ENCODE measurements around the gene LEFTY1.
A peak's percentile ranks its signal among the peaks of the same experiment; 100 is the strongest.
"Not testable (repeated sequence)": the region's sequence is repeated elsewhere in the genome, so short reads cannot be mapped to it uniquely, and the experiment has no call there.

Gene LEFTY1, protein sequence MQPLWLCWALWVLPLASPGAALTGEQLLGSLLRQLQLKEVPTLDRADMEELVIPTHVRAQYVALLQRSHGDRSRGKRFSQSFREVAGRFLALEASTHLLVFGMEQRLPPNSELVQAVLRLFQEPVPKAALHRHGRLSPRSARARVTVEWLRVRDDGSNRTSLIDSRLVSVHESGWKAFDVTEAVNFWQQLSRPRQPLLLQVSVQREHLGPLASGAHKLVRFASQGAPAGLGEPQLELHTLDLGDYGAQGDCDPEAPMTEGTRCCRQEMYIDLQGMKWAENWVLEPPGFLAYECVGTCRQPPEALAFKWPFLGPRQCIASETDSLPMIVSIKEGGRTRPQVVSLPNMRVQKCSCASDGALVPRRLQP

DNA sequence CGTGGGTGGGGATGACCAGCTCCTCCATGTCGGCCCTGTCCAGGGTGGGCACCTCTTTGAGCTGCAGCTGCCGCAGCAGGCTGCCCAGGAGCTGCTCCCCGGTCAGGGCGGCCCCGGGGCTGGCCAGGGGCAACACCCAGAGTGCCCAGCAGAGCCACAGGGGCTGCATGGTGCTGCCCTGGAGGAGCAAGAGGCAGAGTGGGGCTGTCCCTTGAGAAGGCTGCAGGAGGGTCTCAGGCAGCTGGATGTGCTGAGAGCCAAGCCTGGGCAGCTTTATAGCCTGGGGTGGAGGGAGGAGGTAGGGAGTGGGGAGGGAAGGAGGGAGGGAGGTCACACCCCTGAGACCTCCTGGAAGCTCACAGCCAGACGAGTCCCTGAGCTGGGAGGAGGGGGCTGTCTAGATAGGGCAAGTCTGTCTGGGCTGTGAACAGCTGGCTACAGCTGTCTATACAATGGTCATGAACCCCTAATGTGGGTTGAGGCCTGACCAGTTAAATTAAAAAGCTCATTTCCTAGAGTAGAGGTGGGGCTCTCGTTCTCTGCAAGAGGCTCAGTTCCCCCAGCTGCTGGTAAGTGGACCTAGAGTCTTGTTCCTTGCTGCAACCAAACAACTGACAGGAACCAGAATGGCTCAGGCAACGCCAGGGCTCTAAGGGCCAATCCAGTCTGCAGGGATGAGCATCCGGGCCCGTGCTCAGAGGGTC, at the start of gene LEFTY1:
LEFTY1 (minus strand) TSS at position 249 of the 704 bp plus-strand sequence; CDS start at position 169, 80 bp downstream.
- no peak for DNase-seq (ENCODE audit: low read depth in 2 of 3, low spot score in 1 of 3)

DNA sequence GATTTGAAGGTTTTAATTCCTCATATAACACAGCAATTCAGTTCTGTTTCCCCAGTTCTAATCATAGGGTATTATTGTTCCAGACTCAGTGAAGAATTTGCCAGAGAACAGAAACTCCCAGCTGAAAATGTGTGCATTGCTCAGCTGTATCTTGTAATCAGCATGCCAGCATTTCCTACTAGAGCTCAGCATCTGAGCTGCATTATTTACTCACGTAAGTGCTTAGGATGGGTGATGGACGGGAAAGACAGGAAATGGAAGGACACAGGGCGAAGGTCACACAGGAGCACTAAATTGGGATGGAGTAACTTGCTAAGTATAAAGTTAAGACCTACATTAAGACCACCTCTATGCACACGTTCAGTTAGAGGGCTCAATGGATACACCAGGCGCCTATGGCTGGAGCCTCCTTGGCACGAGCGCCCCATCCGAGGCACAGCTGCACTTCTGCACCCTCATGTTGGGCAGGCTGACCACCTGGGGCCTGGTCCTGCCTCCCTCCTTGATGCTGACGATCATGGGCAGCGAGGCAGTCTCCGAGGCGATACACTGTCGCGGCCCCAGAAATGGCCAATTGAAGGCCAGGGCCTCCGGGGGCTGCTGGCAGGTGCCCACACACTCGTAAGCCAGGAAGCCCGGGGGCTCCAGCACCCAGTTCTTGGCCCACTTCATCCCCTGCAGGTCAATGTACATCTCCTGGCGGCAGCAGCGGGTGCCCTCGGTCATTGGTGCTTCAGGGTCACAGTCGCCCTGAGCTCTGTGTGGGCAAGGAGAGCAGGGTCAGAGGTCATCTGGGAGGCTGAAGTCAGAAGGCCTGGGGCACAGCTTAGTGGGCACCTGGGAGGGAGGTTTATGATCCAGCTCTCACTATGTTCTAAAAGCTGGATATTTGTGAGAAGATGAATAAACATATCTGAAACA, 48.4 kb upstream of the LEFTY1 start:
- DNase-seq (ENCODE audit: low read depth in 2 of 3, low spot score in 1 of 3): no peak

DNA sequence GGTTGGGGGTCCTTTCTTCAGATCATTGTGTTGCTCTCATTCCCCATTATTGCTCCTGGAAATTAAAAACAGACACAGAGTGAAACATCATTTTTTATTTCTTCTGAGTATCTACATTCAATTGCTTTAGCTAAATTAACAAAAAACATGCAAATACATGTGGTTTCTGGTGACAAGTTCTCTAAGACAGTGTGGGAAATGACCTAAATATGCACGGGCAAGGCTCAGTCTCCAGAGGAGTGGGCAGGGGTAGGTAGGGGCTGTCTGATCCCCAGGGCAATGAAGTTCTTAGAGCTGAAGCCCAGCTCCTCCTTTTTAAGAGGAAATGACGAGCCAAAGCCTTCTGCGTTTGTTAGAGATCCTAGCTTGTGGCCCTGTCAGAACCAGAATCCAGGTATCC, 47.6 kb upstream of the LEFTY1 start:
- no peak for DNase-seq (ENCODE audit: low read depth in 2 of 3, low spot score in 1 of 3)

- not testable (repeated sequence) for DNase-seq (ENCODE audit: low read depth in 2 of 3, low spot score in 1 of 3)
Measured at GRCh38 chr1:225936086-225936485, 47.1 kb upstream of the LEFTY1 start.

GRCh38 chr1:225934711-225935110, 45.8 kb upstream of the LEFTY1 start:
- DNase-seq (ENCODE audit: low read depth in 2 of 3, low spot score in 1 of 3): no peak

DNA sequence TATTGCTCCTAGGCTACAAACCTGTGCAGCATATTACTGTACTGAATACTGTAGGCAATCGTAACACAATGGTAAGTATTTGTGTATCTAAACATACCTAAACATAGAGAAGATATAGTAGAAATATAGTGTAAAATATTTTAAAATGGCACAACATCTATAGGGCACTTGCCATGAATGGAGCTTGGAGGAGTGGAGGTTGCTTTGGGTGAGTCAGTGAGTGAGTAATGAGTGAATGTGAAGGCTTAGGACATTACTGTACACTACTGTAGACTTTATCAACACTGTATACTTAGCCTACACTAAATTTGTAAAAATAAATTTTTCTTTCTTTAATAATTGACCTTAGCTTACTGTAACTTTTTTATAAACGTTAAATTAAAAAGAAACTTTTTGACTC, 44.1 kb upstream of the LEFTY1 start:
- DNase-seq (ENCODE audit: low read depth in 2 of 3, low spot score in 1 of 3): no peak

DNA sequence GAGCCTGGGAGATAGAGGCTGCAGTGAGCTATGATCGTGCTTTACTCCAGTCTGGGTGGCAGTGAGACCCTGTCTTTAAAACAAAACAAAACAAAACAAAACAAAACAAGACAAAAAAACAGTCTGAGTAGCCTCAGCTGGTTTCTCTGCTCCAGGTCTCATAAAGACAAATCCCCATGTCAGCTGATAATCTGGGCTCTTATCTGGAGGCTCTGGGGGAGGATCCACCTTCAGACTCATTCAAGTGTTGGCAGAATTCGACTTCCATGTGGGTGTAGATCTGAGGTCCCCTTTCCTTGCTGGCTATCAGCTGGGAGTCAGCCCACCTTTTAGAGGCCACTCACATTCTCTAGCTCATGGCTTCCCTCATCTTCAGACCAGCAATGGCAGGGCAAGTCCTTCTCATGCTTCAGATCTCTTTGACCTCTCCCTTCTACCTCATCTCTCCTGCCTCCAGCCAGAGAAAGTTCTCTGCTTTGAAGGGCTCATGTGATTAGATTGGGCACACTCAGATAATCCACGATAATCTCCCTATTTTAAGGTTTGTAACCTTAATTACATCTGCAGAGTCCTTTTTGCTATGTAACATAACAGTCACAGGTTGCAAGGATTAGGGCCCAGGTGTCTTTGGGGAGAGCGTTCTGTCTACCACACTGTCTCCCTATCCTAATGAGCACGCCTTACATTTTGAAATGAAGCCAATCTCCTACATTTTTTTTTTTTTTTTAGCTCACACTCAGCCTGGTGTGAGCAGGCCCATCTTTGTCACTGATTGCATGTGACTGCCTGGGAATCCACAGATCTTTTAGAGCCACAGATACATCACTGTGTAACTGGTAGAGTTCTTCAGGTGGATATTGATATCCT, 42.6 kb upstream of the LEFTY1 start:
- no peak for DNase-seq (ENCODE audit: low read depth in 2 of 3, low spot score in 1 of 3)

- no peak for DNase-seq (ENCODE audit: low read depth in 2 of 3, low spot score in 1 of 3)
Measured at GRCh38 chr1:225930566-225930965, 41.6 kb upstream of the LEFTY1 start.

DNA sequence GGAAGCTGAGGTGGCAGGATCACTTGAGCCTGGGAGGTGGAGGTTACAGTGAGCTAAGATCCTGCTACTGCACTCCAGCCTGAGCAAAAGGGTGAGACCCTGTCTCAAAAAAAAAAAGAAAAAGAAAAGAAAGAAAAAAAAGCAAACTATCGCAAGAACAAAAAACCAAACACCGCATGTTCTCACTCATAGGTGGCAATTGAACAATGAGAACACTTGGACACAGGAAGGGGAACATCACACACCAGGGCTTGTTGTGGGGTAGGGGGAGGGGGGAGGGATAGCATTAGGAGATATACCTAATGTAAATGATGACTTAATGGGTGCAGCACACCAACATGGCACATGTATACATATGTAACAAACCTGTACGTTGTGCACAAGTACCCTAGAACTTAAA, 40.5 kb upstream of the LEFTY1 start:
- not testable (repeated sequence) for DNase-seq (ENCODE audit: low read depth in 2 of 3, low spot score in 1 of 3)

GRCh38 chr1:225928186-225929175, 39.5 kb upstream of the LEFTY1 start:
- DNase-seq (ENCODE audit: low read depth in 2 of 3, low spot score in 1 of 3): no peak

GRCh38 chr1:225926551-225927113, 37.7 kb upstream of the LEFTY1 start:
- no peak for DNase-seq (ENCODE audit: low read depth in 2 of 3, low spot score in 1 of 3)

- peak; percentile 85 to 93 (median 92) for DNase-seq (ENCODE audit: low read depth in 2 of 3, low spot score in 1 of 3)
Measured at GRCh38 chr1:225923692-225924555, 35.0 kb upstream of the LEFTY1 start, which contains the start of gene PYCR2. Gene PYCR2, minus strand, starts transcription at chr1:225924250. Its CDS starts 140 bp downstream, at chr1:225924110.

GRCh38 chr1:225923381-225923691, 34.4 kb upstream of the LEFTY1 start:
- no peak for DNase-seq (ENCODE audit: low read depth in 2 of 3, low spot score in 1 of 3)

DNA sequence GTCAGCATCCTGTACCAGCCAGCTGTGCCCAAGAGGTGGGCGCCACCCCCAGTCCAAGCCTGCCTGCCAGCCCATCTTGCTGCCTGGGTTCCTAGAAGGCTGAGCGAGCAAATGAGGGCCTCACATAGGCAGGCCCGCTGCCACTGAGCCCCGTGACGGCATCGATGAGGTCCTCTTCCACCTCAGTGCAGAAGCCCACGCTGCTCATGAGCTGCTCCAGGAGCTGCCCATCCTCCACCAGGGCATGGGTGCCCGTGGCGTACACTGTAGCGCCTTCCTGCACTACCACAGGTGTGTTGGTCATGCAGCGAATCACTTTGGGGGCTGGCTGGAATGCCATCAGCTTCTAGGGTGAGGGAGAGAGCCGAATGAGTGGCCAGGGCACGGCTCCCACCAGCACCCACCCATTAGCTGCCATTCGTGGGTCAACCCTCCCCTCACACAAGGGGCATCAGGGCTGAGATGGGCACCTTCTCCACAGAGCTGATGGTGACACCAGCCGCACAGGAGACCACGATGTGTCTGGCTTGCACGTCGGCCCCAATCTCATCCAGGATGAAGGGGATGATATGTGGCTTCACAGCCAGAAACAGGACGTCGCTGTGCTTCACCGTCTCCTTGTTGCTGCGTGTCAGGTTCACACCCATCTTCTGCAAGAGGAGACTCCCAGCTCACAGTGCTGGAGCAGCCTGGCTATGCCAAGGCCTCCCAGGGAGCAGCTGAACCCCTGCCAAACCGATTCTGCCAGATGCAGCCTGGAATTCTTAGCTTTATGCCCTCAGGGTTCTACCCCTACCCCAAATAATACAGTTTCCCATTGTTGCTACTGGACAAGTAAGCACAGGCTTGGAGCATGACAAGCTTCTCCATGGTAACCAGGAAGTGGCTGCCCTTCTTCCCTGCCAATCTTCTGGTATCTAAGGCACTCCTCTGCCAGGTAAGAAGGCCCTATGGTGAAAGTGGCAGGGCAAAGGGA, 33.1 kb upstream of the LEFTY1 start:
- DNase-seq (ENCODE audit: low read depth in 2 of 3, low spot score in 1 of 3): no peak

DNA sequence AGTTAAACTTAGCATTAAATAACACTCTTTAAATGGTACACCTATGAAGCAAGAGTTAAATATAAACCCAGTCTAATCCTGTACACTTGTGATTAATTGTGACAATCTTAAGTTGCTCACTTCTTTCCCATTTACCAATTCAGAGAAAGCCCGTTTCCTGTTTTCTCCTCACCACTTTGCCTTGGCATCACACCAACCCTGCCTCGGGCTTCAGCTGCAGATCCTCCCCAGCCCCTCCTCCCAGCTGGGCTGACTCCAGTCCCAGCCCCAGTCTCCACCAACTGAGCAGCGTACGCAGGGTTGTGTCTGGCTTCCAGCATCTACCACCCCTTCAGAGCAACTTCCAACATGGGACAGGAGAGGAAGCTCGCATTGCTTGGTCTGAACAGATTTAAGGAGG, 31.0 kb upstream of the LEFTY1 start:
- no peak for DNase-seq (ENCODE audit: low read depth in 2 of 3, low spot score in 1 of 3)

DNA sequence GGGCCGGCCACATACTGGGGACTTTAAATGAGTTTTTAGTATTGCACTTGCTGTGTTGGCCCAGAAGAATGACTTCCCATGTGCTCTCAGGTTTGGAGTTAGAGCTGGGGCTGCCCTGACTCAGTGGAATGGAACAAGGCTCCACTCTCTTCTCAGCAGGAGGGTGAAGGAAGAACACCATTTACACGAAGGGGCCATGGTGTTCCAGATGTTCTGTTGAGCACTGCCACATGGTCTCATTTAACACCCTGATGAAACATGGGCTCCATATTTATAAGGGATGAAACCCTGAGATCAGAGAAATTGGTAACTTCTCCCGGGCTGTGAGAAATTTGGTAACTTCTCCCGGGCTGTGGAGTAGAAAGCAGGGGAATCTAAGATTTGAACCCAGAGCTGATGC, 29.3 kb upstream of the LEFTY1 start:
- no peak for DNase-seq (ENCODE audit: low read depth in 2 of 3, low spot score in 1 of 3)

DNA sequence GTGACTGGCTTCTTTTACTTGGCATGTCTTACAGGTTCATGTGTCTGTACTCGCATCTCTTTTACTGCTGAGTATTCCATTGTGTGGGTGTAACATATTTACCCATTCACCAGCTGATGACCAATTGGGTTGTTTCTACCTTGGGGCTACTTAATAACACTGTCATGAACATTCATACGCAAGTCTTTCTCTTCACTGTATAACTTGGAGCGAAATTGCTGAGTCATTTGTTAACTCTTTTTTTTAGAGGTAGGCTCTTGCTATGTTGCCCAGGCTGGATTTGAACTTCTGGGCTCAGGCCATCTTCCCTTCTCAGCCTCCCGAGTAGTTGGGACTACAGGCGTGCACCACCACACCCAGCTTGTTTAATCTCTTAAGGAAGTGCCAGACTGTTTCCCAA, 28.6 kb upstream of the LEFTY1 start:
- no peak for DNase-seq (ENCODE audit: low read depth in 2 of 3, low spot score in 1 of 3)
